ENCODE results near the gene OR51F2. TPM values are rescaled to one million over a fixed set of nuclear protein-coding genes. Genes with fewer than 3 reads are reported as not detected.
"Not testable (repeated sequence)": the region's sequence is repeated elsewhere in the genome, so short reads cannot be mapped to it uniquely, and the experiment has no call there.

Gene OR51F2
- polyA plus RNA-seq, 2 donors = not detected

DNA sequence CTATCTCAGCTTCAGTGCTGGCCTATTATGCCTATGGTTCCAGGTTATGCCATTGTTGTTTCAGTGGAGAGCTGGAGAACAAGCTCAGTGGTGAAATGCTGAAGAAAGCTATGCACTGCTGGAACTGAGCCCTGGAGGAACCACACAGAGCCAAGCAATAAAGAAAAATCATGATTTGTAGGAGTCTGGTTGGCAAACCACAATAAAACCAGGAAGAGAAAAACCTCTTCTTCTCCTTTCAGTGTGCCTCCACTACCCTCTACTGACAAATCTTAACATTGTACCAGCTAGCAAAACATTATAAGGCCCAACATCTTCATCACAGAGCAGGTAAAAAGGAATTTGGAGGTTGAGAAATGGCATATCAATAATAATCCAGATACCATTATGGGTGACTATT lies 5.3 kb downstream of the OR51F2 start:
- H3K36me3 ChIP-seq (ENCODE audit: control insufficient read depth in 2 of 2, insufficient read depth in 2 of 2, low read length in 1 of 2) = no peaks in the 10 kb centered on the region
- no peaks in the 10 kb centered on the region for H3K27me3 ChIP-seq (ENCODE audit: control insufficient read depth in 1 of 2, insufficient read depth in 2 of 2, low read length in 2 of 2)
- no peak overlapping the region for H3K27ac ChIP-seq (ENCODE audit: low read depth in 2 of 2, low read length in 1 of 2)
- no peak overlapping the region for H3K4me3 ChIP-seq (ENCODE audit: low read depth in 1 of 2, low read length in 2 of 2)
- H3K4me1 ChIP-seq (ENCODE audit: control insufficient read depth in 2 of 2, insufficient read depth in 2 of 2, low read length in 1 of 2) = no peaks in the 10 kb centered on the region
- no peaks in the 10 kb centered on the region for H3K9me3 ChIP-seq (ENCODE audit: control insufficient read depth in 2 of 2, insufficient read depth in 1 of 2, low read depth in 1 of 2, low read length in 1 of 2)

DNA sequence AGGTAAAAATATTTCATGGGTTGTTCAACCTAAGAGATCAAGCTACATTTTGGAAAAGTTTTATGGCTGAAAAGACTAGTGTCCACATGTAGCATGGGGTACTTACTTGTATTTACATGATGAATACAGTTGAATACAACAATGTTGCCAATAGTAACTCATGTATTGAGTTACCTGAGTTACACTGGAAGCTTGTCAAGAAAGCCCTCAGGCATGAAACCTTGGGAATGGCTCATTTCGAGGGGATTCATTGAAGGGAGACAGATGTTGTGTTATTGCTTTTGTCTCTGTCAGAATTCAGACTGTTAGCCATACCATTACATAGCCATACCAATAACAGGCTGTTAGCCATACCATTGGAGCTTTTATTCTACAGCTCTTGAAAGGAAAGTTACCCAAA lies 9.2 kb downstream of the OR51F2 start:
- Histone ChIP-seq H3K9me3 (ENCODE audit: control insufficient read depth in 2 of 2, insufficient read depth in 1 of 2, low read depth in 1 of 2, low read length in 1 of 2) (no peaks in the 10 kb centered on the region), H3K4me3 (ENCODE audit: low read depth in 1 of 2, low read length in 2 of 2) (no peak overlapping the region), H3K27ac (ENCODE audit: low read depth in 2 of 2, low read length in 1 of 2) (no peak overlapping the region), H3K36me3 (ENCODE audit: control insufficient read depth in 2 of 2, insufficient read depth in 2 of 2, low read length in 1 of 2) (no peaks in the 10 kb centered on the region), H3K4me1 (ENCODE audit: control insufficient read depth in 2 of 2, insufficient read depth in 2 of 2, low read length in 1 of 2) (no peaks in the 10 kb centered on the region), H3K27me3 (ENCODE audit: control insufficient read depth in 1 of 2, insufficient read depth in 2 of 2, low read length in 2 of 2) (no peaks in the 10 kb centered on the region)
- 45 to 52% methylated on average over 1 of the region's 1 CpG for WGBS, 2 donors

DNA sequence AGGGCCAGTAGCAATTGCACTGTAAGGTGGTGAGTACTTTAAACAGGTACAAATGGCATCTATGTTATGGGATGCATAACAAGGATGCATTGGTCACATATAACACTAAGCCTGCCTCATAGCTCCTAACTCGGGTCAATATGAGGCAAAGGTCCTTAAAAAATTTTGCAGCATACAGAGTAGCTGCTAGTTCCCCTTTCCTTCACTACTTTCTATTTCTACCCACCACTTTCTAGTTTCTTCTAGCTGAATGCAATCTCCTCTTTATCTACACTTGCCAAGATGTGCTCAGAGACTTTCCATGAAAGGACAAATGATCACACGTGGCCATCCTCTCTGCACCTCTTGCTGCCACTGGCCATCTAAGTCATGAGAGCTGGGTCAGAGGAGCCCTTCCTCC lies 9.8 kb downstream of the OR51F2 start:
- Histone ChIP-seq H3K27ac (ENCODE audit: low read depth in 2 of 2, low read length in 1 of 2) (no peak overlapping the region), H3K9me3 (ENCODE audit: control insufficient read depth in 2 of 2, insufficient read depth in 1 of 2, low read depth in 1 of 2, low read length in 1 of 2) (no peaks in the 10 kb centered on the region), H3K4me3 (ENCODE audit: low read depth in 1 of 2, low read length in 2 of 2) (no peak overlapping the region), H3K27me3 (ENCODE audit: control insufficient read depth in 1 of 2, insufficient read depth in 2 of 2, low read length in 2 of 2) (no peaks in the 10 kb centered on the region), H3K36me3 (ENCODE audit: control insufficient read depth in 2 of 2, insufficient read depth in 2 of 2, low read length in 1 of 2) (no peaks in the 10 kb centered on the region), H3K4me1 (ENCODE audit: control insufficient read depth in 2 of 2, insufficient read depth in 2 of 2, low read length in 1 of 2) (no peaks in the 10 kb centered on the region)
- 54 to 61% methylated on average over 2 of the region's 2 CpGs for WGBS, 2 donors

DNA sequence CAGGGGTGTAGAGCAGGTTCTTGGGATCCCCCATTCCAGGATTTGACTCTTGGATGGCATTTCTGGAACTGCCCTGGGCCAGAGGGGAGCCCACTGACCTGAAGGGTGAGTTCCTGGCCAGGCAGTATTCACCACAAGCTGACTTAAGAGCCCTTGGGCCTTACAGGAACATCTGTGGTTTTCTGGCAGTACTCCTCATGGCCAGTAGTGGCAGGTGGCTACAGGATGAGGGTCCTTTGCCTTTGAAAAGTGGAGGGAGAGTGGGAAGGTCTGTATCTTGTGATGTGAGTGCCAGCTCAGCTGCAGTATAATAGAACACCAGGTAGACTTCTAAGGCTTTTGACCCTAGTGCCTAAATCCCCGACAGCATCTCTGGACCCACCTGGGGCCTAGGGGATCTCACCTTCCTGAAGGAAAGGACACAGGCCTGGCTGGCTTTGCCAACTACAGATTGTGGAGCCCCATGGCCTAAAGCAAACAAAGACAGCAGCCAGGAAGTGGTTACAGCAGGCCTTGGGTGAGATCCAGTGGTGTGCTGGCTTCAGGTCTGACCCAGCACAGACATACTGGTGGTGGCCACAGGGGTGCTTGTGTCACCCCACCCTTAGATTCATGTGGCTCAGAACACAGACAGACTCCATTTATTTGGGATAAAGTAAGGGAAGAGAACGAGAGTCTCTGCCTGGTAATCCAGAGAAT lies 18.9 kb downstream of the OR51F2 start:
- H3K4me1 ChIP-seq (ENCODE audit: control insufficient read depth in 2 of 2, insufficient read depth in 2 of 2, low read length in 1 of 2) = no peaks in the 10 kb centered on the region
- H3K9me3 ChIP-seq (ENCODE audit: control insufficient read depth in 2 of 2, insufficient read depth in 1 of 2, low read depth in 1 of 2, low read length in 1 of 2) = no peaks in the 10 kb centered on the region
- H3K4me3 ChIP-seq (ENCODE audit: low read depth in 1 of 2, low read length in 2 of 2) = no peak overlapping the region
- WGBS, 2 donors = 83 to 92% methylated on average over 2 of the region's 2 CpGs
- H3K27ac ChIP-seq (ENCODE audit: low read depth in 2 of 2, low read length in 1 of 2) = no peak overlapping the region
- no peaks in the 10 kb centered on the region for H3K27me3 ChIP-seq (ENCODE audit: control insufficient read depth in 1 of 2, insufficient read depth in 2 of 2, low read length in 2 of 2)
- H3K36me3 ChIP-seq (ENCODE audit: control insufficient read depth in 2 of 2, insufficient read depth in 2 of 2, low read length in 1 of 2) = no peaks in the 10 kb centered on the region

DNA sequence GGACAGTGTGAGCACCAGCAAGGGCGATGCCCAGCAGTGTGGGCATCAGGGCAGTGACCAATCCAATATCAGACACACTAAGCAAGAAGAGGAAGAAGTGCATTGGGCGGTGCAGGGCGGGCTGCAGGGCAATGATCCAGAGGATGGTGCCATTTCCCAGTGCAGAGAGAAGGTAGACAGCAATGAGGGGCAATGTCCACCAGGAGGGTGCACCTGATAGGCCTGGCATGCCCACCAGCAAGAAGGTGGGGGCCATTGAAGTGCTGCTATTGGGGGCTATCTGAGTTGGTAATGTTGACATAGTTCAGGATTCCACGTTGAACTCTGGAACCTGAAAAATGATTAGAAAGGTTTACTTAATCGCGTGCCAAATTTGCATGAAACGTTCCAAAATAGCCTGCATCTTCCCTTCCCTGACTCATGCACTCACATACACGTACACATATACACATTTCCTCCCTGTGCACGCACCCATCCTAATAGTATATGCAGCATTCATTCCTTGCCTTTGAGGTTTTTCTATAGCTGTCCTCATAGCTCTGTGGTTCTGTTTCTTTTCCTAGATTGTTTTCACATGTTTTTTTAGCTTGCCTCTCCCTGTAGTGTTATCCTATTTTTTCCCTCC lies 27.9 kb downstream of the OR51F2 start, which contains the start of gene OR51S1:
Gene OR51S1, minus strand, starts transcription at position 301 of the 625 bp plus-strand sequence. Its CDS starts 0 bp downstream, at position 301.
- H3K4me3 ChIP-seq (ENCODE audit: low read depth in 1 of 2, low read length in 2 of 2) = no peak within 1 kb of the TSS
- H3K4me1 ChIP-seq (ENCODE audit: control insufficient read depth in 2 of 2, insufficient read depth in 2 of 2, low read length in 1 of 2) = no peaks in the 10 kb centered on the region
- H3K27me3 ChIP-seq (ENCODE audit: control insufficient read depth in 1 of 2, insufficient read depth in 2 of 2, low read length in 2 of 2) = no peaks in the 10 kb centered on the region
- H3K9me3 ChIP-seq (ENCODE audit: control insufficient read depth in 2 of 2, insufficient read depth in 1 of 2, low read depth in 1 of 2, low read length in 1 of 2) = no peaks in the 10 kb centered on the region
- WGBS, 2 donors = 68 to 75% methylated on average over 9 of the region's 9 CpGs
- H3K36me3 ChIP-seq (ENCODE audit: control insufficient read depth in 2 of 2, insufficient read depth in 2 of 2, low read length in 1 of 2) = no peaks in the 10 kb centered on the region
- no peak within 1 kb of the TSS for H3K27ac ChIP-seq (ENCODE audit: low read depth in 2 of 2, low read length in 1 of 2)

DNA sequence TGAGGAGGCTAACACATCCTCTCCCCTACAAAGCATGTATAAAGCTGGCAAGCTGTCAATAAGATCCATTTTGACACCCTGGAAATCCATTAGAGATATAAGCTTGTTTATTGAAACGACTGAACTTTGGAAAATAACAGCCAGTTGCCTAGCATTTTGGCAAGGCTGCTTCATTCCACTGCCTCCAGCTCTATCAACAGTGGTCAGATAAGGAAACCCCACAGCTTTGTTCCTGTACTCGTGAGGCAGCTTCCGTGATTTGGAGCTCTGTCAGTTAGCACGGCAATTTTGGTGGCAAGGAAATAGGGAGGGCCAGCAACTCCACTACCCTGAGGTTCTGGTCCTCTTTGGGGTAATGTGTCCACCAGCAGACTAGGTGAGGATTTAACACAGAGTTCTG lies 29.9 kb downstream of the OR51F2 start:
- Histone ChIP-seq H3K27ac (ENCODE audit: low read depth in 2 of 2, low read length in 1 of 2) (no peak overlapping the region), H3K4me1 (ENCODE audit: control insufficient read depth in 2 of 2, insufficient read depth in 2 of 2, low read length in 1 of 2) (no peaks in the 10 kb centered on the region), H3K36me3 (ENCODE audit: control insufficient read depth in 2 of 2, insufficient read depth in 2 of 2, low read length in 1 of 2) (no peaks in the 10 kb centered on the region), H3K9me3 (ENCODE audit: control insufficient read depth in 2 of 2, insufficient read depth in 1 of 2, low read depth in 1 of 2, low read length in 1 of 2) (no peaks in the 10 kb centered on the region), H3K4me3 (ENCODE audit: low read depth in 1 of 2, low read length in 2 of 2) (no peak overlapping the region), H3K27me3 (ENCODE audit: control insufficient read depth in 1 of 2, insufficient read depth in 2 of 2, low read length in 2 of 2) (no peaks in the 10 kb centered on the region)
- 11% methylated on average over 4 of the region's 4 CpGs for WGBS, 2 donors

DNA sequence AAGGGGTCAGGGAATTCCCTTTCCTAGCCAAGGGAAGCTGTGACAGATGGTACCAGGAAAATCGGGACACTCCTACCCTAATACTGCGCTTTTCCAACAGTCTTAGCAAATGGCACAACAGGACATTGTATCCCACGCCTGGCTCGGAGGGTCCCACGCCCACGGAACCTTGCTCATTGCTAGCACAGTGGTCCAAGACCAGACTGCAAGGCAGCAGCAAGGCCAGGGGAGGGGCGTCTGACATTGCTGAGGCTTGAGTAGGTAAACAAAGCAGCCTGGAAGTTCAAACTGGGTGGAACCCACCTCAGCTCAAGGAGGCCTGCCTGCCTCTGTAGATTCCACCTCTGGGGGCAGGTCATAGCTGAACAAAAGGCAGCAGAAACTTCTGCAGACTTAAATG lies 33.2 kb downstream of the OR51F2 start:
- WGBS, 2 donors = 81 to 88% methylated on average over 7 of the region's 7 CpGs
- not testable (repeated sequence) for H3K4me3 ChIP-seq (ENCODE audit: low read depth in 1 of 2, low read length in 2 of 2); H3K4me1 ChIP-seq (ENCODE audit: control insufficient read depth in 2 of 2, insufficient read depth in 2 of 2, low read length in 1 of 2); H3K9me3 ChIP-seq (ENCODE audit: control insufficient read depth in 2 of 2, insufficient read depth in 1 of 2, low read depth in 1 of 2, low read length in 1 of 2); H3K27me3 ChIP-seq (ENCODE audit: control insufficient read depth in 1 of 2, insufficient read depth in 2 of 2, low read length in 2 of 2); H3K27ac ChIP-seq (ENCODE audit: low read depth in 2 of 2, low read length in 1 of 2); H3K36me3 ChIP-seq (ENCODE audit: control insufficient read depth in 2 of 2, insufficient read depth in 2 of 2, low read length in 1 of 2)

DNA sequence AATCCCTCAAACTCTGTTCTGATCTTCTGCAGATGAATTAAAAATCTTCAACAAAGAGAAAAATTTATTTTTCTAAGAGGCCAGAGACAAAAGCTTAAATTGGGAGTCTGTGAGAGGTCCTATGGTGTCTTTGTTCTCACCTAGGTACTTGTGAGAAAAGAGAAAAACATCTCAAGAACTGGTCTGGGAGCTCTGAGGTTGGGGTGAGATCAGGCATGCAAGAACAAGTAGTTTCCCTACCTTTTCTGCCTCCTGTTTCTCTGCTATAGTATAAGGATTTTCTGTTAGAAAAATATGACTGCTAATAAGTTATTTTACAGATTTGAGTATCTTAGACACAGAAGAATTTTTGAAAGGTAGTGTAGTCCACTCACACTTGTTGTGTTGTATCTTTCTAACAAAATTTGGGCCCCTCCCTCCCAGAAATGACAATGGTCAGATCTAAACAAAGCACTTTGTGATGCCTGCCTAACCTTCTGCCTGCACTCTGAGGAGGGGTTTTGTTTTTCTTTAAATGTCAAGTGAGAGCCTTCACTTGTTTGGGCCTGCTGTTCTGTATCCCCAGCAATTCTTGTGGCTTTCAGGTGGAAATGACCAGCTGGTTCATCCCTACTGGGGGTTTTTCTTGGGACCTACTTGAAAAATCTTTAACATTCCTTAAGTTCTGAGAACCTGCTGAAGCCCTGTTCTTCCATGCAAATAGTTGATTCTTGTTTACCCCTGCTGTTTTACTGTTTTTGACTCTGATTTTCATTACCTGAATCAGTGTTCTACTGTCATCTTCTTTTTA lies 41.5 kb downstream of the OR51F2 start:
- Histone ChIP-seq H3K9me3 (ENCODE audit: control insufficient read depth in 2 of 2, insufficient read depth in 1 of 2, low read depth in 1 of 2, low read length in 1 of 2) (no peaks in the 10 kb centered on the region), H3K4me1 (ENCODE audit: control insufficient read depth in 2 of 2, insufficient read depth in 2 of 2, low read length in 1 of 2) (no peaks in the 10 kb centered on the region), H3K36me3 (ENCODE audit: control insufficient read depth in 2 of 2, insufficient read depth in 2 of 2, low read length in 1 of 2) (no peaks in the 10 kb centered on the region), H3K27me3 (ENCODE audit: control insufficient read depth in 1 of 2, insufficient read depth in 2 of 2, low read length in 2 of 2) (no peaks in the 10 kb centered on the region), H3K4me3 (ENCODE audit: low read depth in 1 of 2, low read length in 2 of 2) (no peak overlapping the region), H3K27ac (ENCODE audit: low read depth in 2 of 2, low read length in 1 of 2) (no peak overlapping the region)

DNA sequence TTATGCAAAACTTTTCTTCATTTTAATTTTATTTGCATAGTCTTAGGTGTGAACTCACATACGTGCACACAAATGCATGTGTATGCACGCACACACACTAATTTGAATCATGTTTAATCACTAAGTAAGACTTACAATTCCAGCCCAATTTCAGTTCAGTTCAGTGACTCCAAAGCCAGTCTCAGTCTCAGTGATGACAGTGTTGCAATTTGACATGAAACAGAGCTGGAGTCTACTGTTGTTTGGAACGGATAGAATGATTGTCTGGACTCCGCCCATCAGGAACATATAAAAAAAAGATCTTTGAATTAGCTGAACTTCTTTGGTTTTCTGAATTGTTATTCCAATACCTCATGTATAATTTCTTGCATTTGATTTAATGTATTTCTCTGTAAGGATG lies 42.8 kb downstream of the OR51F2 start:
- Histone ChIP-seq H3K27me3 (ENCODE audit: control insufficient read depth in 1 of 2, insufficient read depth in 2 of 2, low read length in 2 of 2) (no peaks in the 10 kb centered on the region), H3K4me3 (ENCODE audit: low read depth in 1 of 2, low read length in 2 of 2) (no peak overlapping the region), H3K9me3 (ENCODE audit: control insufficient read depth in 2 of 2, insufficient read depth in 1 of 2, low read depth in 1 of 2, low read length in 1 of 2) (no peaks in the 10 kb centered on the region), H3K4me1 (ENCODE audit: control insufficient read depth in 2 of 2, insufficient read depth in 2 of 2, low read length in 1 of 2) (no peaks in the 10 kb centered on the region), H3K36me3 (ENCODE audit: control insufficient read depth in 2 of 2, insufficient read depth in 2 of 2, low read length in 1 of 2) (no peaks in the 10 kb centered on the region), H3K27ac (ENCODE audit: low read depth in 2 of 2, low read length in 1 of 2) (no peak overlapping the region)
- 74 to 80% methylated on average over 4 of the region's 4 CpGs for WGBS, 2 donors

Data from esophagus (tissue), 2 donors.